Hepatocyte (in vitro differentiated cells): ENCODE results near the gene PRKCA.

Experiments used
- EZH2phosphoT487 ChIP-seq: fragments of 200-600 bp; sonication (generic); IDR thresholded peaks from one replicate; pipeline ENCODE4 v1.6.1; 2018; ENCODE audit warnings: antibody characterized with exemption, mild to moderate bottlenecking, low read depth, moderate library complexity; ENCODE audit not compliant: unreplicated experiment, severe bottlenecking
- TF ChIP-seq, protein P1 (sequence below): fragments of 200-600 bp; sonication (generic); IDR thresholded peaks from 2 replicates; pipeline ENCODE4 v1.5.1; 2016; ENCODE audit warnings: antibody characterized with exemption, mild to moderate bottlenecking; ENCODE audit not compliant: poor library complexity

GRCh38 chr17:66542967-66543520, 240.6 kb downstream of the PRKCA start:
- TF ChIP-seq, protein P1, sequence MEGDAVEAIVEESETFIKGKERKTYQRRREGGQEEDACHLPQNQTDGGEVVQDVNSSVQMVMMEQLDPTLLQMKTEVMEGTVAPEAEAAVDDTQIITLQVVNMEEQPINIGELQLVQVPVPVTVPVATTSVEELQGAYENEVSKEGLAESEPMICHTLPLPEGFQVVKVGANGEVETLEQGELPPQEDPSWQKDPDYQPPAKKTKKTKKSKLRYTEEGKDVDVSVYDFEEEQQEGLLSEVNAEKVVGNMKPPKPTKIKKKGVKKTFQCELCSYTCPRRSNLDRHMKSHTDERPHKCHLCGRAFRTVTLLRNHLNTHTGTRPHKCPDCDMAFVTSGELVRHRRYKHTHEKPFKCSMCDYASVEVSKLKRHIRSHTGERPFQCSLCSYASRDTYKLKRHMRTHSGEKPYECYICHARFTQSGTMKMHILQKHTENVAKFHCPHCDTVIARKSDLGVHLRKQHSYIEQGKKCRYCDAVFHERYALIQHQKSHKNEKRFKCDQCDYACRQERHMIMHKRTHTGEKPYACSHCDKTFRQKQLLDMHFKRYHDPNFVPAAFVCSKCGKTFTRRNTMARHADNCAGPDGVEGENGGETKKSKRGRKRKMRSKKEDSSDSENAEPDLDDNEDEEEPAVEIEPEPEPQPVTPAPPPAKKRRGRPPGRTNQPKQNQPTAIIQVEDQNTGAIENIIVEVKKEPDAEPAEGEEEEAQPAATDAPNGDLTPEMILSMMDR, result no peak
- no peak for TF ChIP-seq EZH2phosphoT487
